ENCODE results near the gene AUTS2. TPM values are rescaled to one million over a fixed set of nuclear protein-coding genes. Genes with fewer than 3 reads are reported as not detected.

The AUTS2 gene
- total RNA-seq, 1 donor from 2014 or later = 125 TPM

DNA sequence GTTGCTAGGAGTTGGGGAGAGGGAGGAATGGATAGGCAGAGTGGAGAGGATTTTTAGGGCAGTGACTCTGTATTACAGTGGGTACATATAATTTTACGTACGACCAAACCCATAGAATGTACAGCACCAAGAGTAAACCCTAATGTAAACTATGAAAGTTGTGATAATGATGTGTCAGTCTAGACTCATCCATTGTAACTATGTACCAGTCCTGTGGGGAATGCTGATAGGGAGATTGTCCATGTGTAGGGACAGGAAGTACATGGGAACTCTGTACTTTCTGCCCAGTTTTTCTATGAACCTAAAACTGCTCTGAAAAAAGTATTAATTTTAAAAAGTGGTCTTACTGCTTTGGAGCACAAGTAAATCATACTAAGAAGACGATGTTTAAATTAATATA, 441.8 kb downstream of the AUTS2 start:
- peaks cover 23% of the 10 kb centered on the region for H3K4me1 Mint-ChIP-seq (ENCODE audit: low read depth)
- H3K9me3 Mint-ChIP-seq (ENCODE audit: low read depth) = no peaks in the 10 kb centered on the region
- DNase-seq (ENCODE audit: low spot score, unreplicated experiment) = no peak
- no peak overlapping the region for H3K27ac Mint-ChIP-seq
- TF ChIP-seq, protein P1, sequence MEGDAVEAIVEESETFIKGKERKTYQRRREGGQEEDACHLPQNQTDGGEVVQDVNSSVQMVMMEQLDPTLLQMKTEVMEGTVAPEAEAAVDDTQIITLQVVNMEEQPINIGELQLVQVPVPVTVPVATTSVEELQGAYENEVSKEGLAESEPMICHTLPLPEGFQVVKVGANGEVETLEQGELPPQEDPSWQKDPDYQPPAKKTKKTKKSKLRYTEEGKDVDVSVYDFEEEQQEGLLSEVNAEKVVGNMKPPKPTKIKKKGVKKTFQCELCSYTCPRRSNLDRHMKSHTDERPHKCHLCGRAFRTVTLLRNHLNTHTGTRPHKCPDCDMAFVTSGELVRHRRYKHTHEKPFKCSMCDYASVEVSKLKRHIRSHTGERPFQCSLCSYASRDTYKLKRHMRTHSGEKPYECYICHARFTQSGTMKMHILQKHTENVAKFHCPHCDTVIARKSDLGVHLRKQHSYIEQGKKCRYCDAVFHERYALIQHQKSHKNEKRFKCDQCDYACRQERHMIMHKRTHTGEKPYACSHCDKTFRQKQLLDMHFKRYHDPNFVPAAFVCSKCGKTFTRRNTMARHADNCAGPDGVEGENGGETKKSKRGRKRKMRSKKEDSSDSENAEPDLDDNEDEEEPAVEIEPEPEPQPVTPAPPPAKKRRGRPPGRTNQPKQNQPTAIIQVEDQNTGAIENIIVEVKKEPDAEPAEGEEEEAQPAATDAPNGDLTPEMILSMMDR (IDR thresholded peaks at IDR 0.05; ENCODE audit: unreplicated experiment) = no peak
- no peak overlapping the region for H3K4me3 Mint-ChIP-seq (ENCODE audit: low read depth)
- no peaks in the 10 kb centered on the region for H3K36me3 Mint-ChIP-seq (ENCODE audit: insufficient read depth)
- H3K27me3 Mint-ChIP-seq = no peaks in the 10 kb centered on the region

DNA sequence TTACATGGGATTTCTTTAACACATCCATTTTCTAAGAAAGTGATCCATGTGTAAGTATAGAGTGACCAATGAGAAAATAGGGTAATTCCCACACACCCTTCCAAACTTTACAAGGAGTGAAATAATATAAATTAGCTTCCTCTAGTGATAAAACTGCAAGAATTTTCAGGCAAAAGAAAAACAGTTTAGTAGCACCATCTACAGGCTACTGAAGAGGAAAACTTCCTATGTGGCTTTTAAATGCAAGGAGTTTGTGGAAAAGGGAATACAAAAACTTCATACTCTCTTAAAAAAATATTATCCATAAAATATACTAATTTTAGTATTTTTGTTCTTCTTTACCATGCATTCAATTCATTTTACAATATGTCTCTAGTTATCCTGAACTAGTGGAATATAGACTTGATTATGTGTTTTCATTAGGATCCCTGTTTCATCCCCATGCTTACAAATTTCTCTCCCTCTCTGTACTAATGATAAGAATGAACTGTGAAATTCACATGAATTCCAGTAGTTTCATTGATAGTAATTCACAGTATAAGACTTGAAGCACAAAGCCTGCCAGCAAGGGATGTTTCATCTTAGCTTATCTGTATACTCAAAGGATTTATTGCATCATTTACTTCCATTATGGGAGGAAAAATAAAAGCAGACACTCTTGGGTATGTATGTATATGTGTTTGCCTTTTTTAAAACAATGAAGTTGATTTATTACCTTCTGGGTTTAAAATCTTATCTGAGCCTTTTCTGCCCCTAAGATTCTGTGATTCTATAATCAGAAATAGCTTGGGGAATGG, 442.9 kb downstream of the AUTS2 start:
- Mint-ChIP-seq H3K36me3 (ENCODE audit: insufficient read depth) (no peaks in the 10 kb centered on the region), H3K9me3 (ENCODE audit: low read depth) (no peaks in the 10 kb centered on the region), H3K4me1 (ENCODE audit: low read depth) (peaks cover 18% of the 10 kb centered on the region), H3K4me3 (ENCODE audit: low read depth) (no peak overlapping the region), H3K27me3 (no peaks in the 10 kb centered on the region), H3K27ac (no peak overlapping the region)
- no peak for DNase-seq (ENCODE audit: low spot score, unreplicated experiment)
- TF ChIP-seq, protein P1 (IDR thresholded peaks at IDR 0.05; ENCODE audit: unreplicated experiment) = peak; percentile 59

DNA sequence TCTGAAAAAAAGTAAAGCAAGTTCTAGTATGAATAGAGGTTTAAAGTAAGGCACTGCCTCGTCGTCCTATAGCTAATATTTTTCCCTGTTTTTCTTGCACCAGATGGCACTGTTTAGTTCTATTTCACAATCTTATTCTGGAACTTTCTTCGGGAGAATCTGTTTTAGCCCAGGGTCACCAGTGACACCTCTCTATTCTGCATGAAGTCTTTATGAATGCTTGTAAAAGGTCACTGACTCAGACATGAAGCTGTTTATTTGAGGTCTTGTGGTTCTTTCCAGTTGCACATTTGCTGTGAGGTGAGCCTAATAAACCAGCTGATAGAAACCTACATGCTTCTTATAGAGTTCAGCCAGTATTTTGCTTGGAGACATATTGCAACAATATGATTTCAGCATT, 444.3 kb downstream of the AUTS2 start:
- Mint-ChIP-seq H3K9me3 (ENCODE audit: low read depth) (no peaks in the 10 kb centered on the region), H3K4me1 (ENCODE audit: low read depth) (peaks cover 14% of the 10 kb centered on the region), H3K36me3 (ENCODE audit: insufficient read depth) (no peaks in the 10 kb centered on the region), H3K27me3 (no peaks in the 10 kb centered on the region), H3K4me3 (ENCODE audit: low read depth) (no peak overlapping the region), H3K27ac (no peak overlapping the region)
- DNase-seq (ENCODE audit: low spot score, unreplicated experiment) = no peak
- TF ChIP-seq, protein P1 (IDR thresholded peaks at IDR 0.05; ENCODE audit: unreplicated experiment) = peak; percentile 22

DNA sequence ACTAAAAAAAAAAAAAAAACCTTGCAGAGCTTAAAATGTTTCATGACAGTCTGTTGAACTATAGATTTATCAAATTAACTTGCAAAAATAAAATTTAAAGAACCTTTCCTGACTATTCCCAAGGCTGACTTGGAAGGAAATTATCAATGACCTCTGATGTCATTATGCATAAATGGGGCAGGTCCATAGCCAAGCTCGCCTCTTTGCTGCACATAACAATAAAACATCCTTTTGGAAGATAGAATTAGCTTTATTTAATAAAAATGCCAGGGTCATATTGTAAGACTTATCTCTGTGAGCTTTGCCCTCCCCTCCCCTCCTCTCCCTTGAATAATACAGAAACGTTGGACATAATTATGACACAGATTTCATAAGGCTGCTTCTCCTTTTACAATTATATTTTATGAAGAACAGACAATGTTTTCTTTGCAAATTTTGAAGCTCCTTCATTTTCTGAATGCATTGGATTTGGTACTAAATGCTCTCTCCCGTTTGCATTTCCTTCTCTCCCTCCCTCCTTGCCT, 444.8 kb downstream of the AUTS2 start:
- Mint-ChIP-seq H3K9me3 (ENCODE audit: low read depth) (no peaks in the 10 kb centered on the region), H3K27ac (no peak overlapping the region), H3K27me3 (no peaks in the 10 kb centered on the region), H3K4me1 (ENCODE audit: low read depth) (peaks cover 14% of the 10 kb centered on the region), H3K36me3 (ENCODE audit: insufficient read depth) (no peaks in the 10 kb centered on the region), H3K4me3 (ENCODE audit: low read depth) (no peak overlapping the region)
- TF ChIP-seq, protein P1 (IDR thresholded peaks at IDR 0.05; ENCODE audit: unreplicated experiment) = no peak
- no peak for DNase-seq (ENCODE audit: low spot score, unreplicated experiment)

DNA sequence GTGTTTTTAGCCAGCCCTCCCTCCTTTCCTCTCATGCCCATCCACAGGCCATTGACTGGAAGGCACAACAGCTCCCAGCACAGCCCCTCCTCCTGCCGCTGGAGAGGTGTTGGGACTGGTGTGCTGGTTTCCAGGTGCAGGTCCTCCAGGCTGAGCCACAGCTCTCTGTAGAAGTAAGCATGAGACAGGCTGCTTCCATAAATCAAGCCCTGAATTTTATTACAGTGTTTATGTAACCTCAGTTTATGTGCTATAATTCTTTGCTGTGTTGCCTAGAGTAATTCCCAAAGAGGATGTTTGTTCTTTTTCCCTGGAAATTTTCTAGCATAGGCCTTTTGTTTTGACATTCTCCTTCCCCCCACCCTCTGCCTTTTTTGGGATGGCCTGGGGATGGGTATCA, 445.8 kb downstream of the AUTS2 start:
- no peak overlapping the region for H3K4me3 Mint-ChIP-seq (ENCODE audit: low read depth)
- no peaks in the 10 kb centered on the region for H3K9me3 Mint-ChIP-seq (ENCODE audit: low read depth)
- H3K27ac Mint-ChIP-seq = no peak overlapping the region
- TF ChIP-seq, protein P1 (IDR thresholded peaks at IDR 0.05; ENCODE audit: unreplicated experiment) = no peak
- peaks cover 14% of the 10 kb centered on the region for H3K4me1 Mint-ChIP-seq (ENCODE audit: low read depth)
- H3K36me3 Mint-ChIP-seq (ENCODE audit: insufficient read depth) = no peaks in the 10 kb centered on the region
- no peak for DNase-seq (ENCODE audit: low spot score, unreplicated experiment)
- no peaks in the 10 kb centered on the region for H3K27me3 Mint-ChIP-seq
